ENCODE data around the gene GBX1. TPM values are rescaled to one million over a fixed set of nuclear protein-coding genes. Genes with fewer than 3 reads are reported as not detected.

GBX1 gene
- total and polyA plus RNA-seq, 2 of the 4 experiments (the other 2 are of a cell fraction): not detected

GRCh38 chr7:151133266-151133985 lies 34.1 kb downstream of the GBX1 start:
- H3K23ac ChIP-seq (ENCODE audit: low read depth, low read length): no peak overlapping the region
- H4K20me1 ChIP-seq (ENCODE audit: insufficient read depth, low read length): peaks cover under 1% of the 10 kb centered on the region
- H2BK20ac ChIP-seq (ENCODE audit: low read depth, low read length): no peak overlapping the region
- H4K91ac ChIP-seq (ENCODE audit: insufficient read depth, low read depth, low read length): no peak overlapping the region
- CTCF ChIA-PET: no interaction called here
- H3K9ac ChIP-seq (ENCODE audit: low read depth, low read length): no peak overlapping the region
- H3K9me3 ChIP-seq (ENCODE audit: control insufficient read depth, insufficient read depth, low read length): no peaks in the 10 kb centered on the region
- H3K56ac ChIP-seq (ENCODE audit: extremely low read depth, insufficient read depth, low read length): no peak overlapping the region
- no peak overlapping the region for H4K5ac ChIP-seq (ENCODE audit: low read depth, low read length)
- H2BK5ac ChIP-seq (ENCODE audit: low read depth, low read length, poor library complexity, severe bottlenecking): no peak overlapping the region
- TF ChIP-seq CEBPB (IDR thresholded peaks at IDR 0.05; ENCODE audit: low read depth, low read length) (no peak), RFX5 (IDR thresholded peaks at IDR 0.05; ENCODE audit: low read depth, low read length) (no peak), ELK1 (IDR thresholded peaks at IDR 0.05; ENCODE audit: borderline replicate concordance, low read depth, low read length) (no peak), MAZ (IDR thresholded peaks at IDR 0.05; ENCODE audit: borderline replicate concordance, low read depth, low read length) (no peak), NFE2L2 (IDR thresholded peaks at IDR 0.05; ENCODE audit: low read depth, low read length) (no peak), USF2 (IDR thresholded peaks at IDR 0.05; ENCODE audit: low read depth, low read length) (no peak), CHD1 (IDR thresholded peaks at IDR 0.05; ENCODE audit: low read depth, low read length) (no peak), POLR2A (IDR thresholded peaks at IDR 0.05; ENCODE audit: low read depth, low read length) (no peak)
- H2BK120ac ChIP-seq (ENCODE audit: low read depth, low read length): no peak overlapping the region
- no peaks in the 10 kb centered on the region; the same call in 1 of the 2 replicates for H3K9me1 ChIP-seq (ENCODE audit: insufficient read depth, low read length)
- H3K18ac ChIP-seq (ENCODE audit: low read depth, low read length): no peak overlapping the region
- dilution Hi-C loops (cut with HindIII; ENCODE audit: low sequenced_read_pairs, unreplicated experiment) (no loop called here), in situ Hi-C loops (cut with MboI; ENCODE audit: low sequenced_read_pairs) (no loop called here), intact Hi-C loops (cut with micrococcal nuclease) (no loop called here)
- H3K27me3 ChIP-seq (ENCODE audit: control insufficient read depth, insufficient read depth, low read length): no peaks in the 10 kb centered on the region
- WGBS, 2 experiments (ENCODE audit: extremely low coverage in 2 of 2, insufficient read length in 1 of 2): 94% methylated on average over 8 of the region's 16 CpGs; no CpG with 5 or more reads in 1 of the 2 experiments
- no peaks in the 10 kb centered on the region for H3K4me1 ChIP-seq (ENCODE audit: control insufficient read depth, insufficient read depth, low read length)
- H3K4ac ChIP-seq (ENCODE audit: low read depth, low read length): no peak overlapping the region
- no peak overlapping the region for H3K4me3 ChIP-seq (ENCODE audit: insufficient read depth, low read depth, low read length)
- ATAC-seq (ENCODE audit: low read depth) (no peak), DNase-seq (no peak)
- POLR2A ChIA-PET (ENCODE audit: unreplicated experiment): no interaction called here
- H3K79me1 ChIP-seq (ENCODE audit: low read depth in 1 of 2, low read length in 2 of 2): peaks cover 0 to 13% of the 10 kb centered on the region in 2 experiments; a peak in 2 of 4 replicates
- no peak overlapping the region for H2AK9ac ChIP-seq (replicated peaks; ENCODE audit: low read depth, low read length, poor library complexity)
- H2BK15ac ChIP-seq (ENCODE audit: low read depth, low read length): no peak overlapping the region
- H3K4me2 ChIP-seq (ENCODE audit: low read depth, low read length): no peak overlapping the region
- no peak overlapping the region for H2AK5ac ChIP-seq (ENCODE audit: low read depth, low read length)
- no peak overlapping the region for H2AFZ ChIP-seq (replicated peaks; ENCODE audit: low read length, poor library complexity)
- no TSS peak for BruUV-seq (replicated peaks)
- no peak overlapping the region for H3K14ac ChIP-seq (replicated peaks; ENCODE audit: low read depth, low read length)
- H3K36me3 ChIP-seq (ENCODE audit: control insufficient read depth, insufficient read depth, low read length): peaks cover 90% of the 10 kb centered on the region
- H3K27ac ChIP-seq (ENCODE audit: insufficient read depth, low read length): no peak overlapping the region
- no peak overlapping the region for H4K8ac ChIP-seq (ENCODE audit: low read depth in 2 of 2, low read length in 2 of 2)
